Daoy (cell line): Measurements from ENCODE around the gene LIMA1. TPM values are rescaled to one million over a fixed set of nuclear protein-coding genes. Genes with fewer than 3 reads are reported as not detected.
A peak's percentile ranks its signal among the peaks of the same experiment; 100 is the strongest.
"Not testable (repeated sequence)": the region's sequence is repeated elsewhere in the genome, so short reads cannot be mapped to it uniquely, and the experiment has no call there.

ENCODE experiments used
- DNase-seq: peaks from one replicate; pipeline ENCODE4 v3.0.0-alpha.2; 2015; ENCODE audit warnings: low read depth
- total RNA-seq: library from RNA; depleted of rRNA; stranded (reverse); fragments of >200 nt; shearing (Covaris generic); gene quantifications from 2 replicates; pipeline ENCODE4 v1.2.3, GENCODE V29; 2014

LIMA1 gene
- total RNA-seq, 1 experiment from 2014 or later: 166 TPM

DNA sequence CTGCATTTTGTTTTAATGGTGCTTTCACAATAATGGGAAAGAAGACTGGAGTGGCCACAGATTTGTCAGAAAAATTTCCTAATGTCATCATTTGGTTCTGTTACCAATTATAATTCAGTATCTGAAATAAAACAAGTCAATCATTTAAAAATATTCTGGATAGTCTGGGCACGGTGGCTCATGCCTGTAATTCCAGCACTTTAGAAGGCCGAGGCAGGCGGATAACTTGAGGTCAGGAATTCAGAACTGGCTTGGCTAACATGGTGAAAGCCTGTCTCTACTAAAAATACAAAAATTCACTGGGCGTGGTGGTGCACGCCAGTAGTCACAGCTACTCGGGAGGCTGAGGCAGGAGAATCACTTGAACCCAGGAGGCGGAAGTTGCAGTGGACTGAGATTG lies 4.0 kb upstream of the LIMA1 start:
- no peak for DNase-seq

DNA sequence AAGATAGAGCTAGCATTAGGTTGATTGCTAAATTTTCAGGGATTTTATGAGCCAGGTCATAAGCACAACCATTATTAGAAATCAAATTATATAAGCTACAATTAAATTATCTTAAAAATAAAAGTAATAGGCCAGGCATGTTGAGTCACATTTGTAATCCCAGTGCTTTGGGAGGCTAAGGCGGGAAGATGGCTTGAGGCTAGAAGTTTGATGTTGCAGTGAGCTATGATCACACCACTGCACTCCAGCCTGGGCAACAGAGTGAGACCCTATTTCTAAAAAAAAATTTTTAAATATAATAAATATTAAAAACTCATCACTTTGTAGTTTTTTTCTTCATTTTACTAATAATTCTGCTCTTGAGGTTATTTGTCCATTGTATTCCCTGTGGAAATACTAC lies 1.9 kb upstream of the LIMA1 start:
- DNase-seq: no peak

- peak; percentile 18 for DNase-seq
Measured at GRCh38 chr12:50282721-50283228, 545 bp downstream of the LIMA1 start.

GRCh38 chr12:50279501-50279900 lies 3.8 kb downstream of the LIMA1 start:
- DNase-seq: no peak

GRCh38 chr12:50276912-50277671 lies 6.2 kb downstream of the LIMA1 start:
- no peak for DNase-seq

DNA sequence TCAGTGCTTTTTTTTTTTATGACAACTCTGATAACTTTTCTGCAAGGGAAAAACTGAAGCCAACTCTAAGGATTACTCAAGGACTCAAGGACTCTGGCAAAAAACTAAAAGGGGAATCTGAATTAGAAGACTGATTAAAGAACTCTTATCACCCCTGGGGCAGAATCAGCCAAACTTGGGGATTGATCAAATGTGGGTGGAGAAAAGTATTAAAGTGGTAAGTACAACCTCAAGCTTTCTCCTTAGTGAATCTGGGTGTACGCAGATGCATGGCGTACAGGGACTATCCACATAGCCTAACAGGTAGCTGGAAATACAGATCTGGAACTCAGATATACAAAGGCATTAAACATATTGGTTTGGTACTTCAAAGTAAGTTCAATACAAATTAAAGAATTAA lies 7.3 kb downstream of the LIMA1 start:
- DNase-seq: no peak

- no peak for DNase-seq
Measured at GRCh38 chr12:50275556-50275955, 7.8 kb downstream of the LIMA1 start.

- not testable (repeated sequence) for DNase-seq
Measured at GRCh38 chr12:50275127-50275526, 8.2 kb downstream of the LIMA1 start.

DNA sequence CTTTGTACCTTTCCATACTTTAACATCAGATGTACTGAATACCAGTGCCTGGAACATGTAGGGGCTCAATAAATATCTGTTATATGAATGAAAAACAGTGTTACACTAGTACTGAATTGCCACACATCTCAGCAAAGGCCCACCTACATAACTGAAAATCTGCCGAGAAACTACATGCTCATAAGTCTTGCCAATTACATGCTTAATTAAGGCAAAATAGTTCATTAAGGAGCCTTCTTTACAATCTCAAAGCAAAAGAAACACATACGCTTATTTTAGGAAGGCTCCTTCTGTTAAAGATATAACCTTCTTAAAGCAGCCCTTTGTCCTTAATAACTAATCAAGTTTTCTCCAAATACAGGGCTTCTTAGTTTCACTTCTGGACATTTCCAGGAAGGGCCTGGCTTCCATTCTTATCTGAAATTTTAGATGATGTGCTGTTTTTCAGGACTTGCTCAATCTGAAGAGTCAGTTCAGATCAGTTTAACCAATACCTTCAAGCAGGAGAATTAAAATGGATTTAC lies 11.5 kb downstream of the LIMA1 start:
- DNase-seq: no peak

DNA sequence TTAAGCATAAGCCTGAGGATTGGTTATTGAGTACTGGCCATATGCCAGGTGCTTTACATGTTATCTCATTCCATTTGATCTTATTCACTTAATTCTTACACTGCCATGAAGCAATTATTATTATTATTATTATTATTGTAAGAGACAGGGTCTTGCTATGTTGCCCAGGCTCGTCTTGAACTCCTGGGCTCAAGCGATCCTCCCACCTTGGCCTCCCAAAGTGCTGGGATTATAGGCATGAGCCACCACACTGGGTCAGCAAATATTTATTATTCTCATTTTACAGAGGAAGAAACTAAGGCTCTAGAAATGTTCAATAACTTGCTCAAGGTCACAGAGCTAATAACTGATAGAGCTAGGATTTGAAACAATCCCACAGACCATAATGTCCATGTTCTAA lies 14.8 kb downstream of the LIMA1 start:
- DNase-seq: no peak

GRCh38 chr12:50265770-50266524 lies 17.4 kb downstream of the LIMA1 start:
- DNase-seq: no peak

DNA sequence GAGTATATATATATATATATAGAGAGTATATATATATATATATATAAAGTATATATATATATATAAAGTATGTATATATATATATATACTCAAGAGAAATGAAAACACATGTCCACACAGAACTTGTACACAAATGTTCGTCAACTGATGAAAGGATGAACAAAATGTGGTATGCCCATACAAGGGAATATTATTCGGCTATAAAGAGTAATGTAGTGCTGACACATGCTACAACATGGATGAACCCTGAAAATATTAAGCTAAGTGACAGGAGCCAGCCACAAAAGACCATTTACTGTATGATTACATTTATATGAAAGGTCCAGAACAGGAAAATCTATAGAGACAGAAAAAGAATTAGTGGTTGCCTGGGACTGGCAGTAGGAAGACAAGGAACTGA lies 19.5 kb downstream of the LIMA1 start:
- no peak for DNase-seq

DNA sequence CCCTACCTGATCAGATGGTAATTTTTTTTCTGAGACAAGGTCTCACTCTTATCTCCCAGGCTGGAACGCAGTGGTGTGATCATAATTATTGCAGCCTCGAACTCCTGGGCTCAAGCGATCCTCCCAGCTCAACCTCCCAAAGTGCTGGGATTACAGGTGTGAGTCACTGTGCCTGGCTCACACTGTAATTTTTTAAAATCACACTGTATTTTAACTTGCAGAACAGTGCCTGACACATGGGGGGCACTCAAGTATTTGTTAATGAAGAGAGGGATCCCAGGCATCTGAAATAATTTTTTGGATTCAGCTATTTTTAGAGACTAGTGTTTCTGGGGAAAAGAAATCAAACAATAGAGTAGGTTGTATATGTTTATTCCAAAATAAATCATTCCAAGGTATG lies 21.7 kb downstream of the LIMA1 start:
- peak; percentile 27 for DNase-seq

GRCh38 chr12:50258167-50258551 lies 25.2 kb downstream of the LIMA1 start:
- no peak for DNase-seq

- peak; percentile 29 for DNase-seq
Measured at GRCh38 chr12:50257236-50258166, 25.8 kb downstream of the LIMA1 start.

DNA sequence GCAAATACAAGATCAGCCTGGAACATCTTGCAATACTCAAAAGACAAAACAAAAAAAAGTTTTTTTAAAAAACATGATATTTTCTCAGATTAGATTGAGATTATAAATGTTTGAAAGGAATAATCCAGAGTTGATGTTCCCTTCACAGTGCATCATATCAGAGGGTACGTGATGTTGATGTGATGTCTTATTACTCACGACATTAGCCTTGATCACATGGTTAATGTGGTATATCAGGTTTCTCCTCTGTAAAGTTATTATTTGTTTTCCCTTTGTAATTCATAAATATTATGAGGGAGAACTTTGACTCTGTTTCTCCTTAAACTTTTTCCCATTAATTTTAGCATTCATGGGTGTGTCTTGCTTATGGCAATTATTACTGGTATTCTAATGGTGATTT lies 26.6 kb downstream of the LIMA1 start:
- DNase-seq: no peak

DNA sequence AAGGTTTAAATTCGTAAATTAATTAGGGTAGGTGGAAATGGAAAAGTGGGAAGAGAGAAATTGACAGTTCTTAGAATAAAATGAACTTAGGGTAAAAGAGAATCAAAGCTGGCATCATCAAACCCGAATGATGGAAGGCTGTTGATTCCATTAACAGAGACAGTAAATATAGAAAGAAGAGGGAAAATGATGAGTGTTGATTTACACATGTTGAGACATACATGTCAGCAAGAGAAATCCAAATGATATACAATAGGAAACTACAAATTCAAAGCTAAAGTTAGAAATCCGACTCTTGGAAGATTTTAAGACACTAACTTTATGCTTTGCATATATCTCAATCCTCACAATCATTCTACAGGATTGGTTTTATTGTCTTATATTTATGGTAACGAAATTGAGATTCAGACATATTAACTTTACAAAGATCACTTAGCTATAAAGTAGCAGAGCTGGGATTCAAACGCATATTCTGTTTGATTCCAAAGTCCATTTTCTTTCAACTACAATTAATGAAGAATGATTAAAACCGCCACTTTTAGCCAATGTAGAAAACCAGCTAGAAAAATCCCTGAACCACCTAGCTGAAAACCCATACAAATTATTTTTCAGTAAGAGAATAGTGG lies 30.2 kb downstream of the LIMA1 start:
- no peak for DNase-seq

- no peak for DNase-seq
Measured at GRCh38 chr12:50251619-50252252, 31.6 kb downstream of the LIMA1 start.

- peak; percentile 23 for DNase-seq
Measured at GRCh38 chr12:50249464-50250182, 33.7 kb downstream of the LIMA1 start.

- no peak for DNase-seq
Measured at GRCh38 chr12:50248883-50249282, 34.4 kb downstream of the LIMA1 start.
